AG04449 (cell line): ENCODE results near the gene ZMIZ1.

Source experiments
- CTCF ChIA-PET: fragments of 350-600 bp; formaldehyde crosslinking; extraction: SDS; loops from one replicate; lab custom pipeline; 2021; ENCODE audit warnings: antibody characterized with exemption; lab: Yijun Ruan, JAX
- POLR2A ChIA-PET: fragments of 400-600, 350-600 bp; formaldehyde crosslinking; extraction: SDS; loops from one replicate; lab custom pipeline; 2020; ENCODE audit warnings: antibody characterized with exemption, inconsistent platforms; lab: Yijun Ruan, JAX
- DNase-seq: peaks from one replicate; pipeline ENCODE4 v3.0.0-alpha.2; 2010; ENCODE audit warnings: low read depth, low spot score
- H3K4me3 ChIP-seq: 2 replicates; pipeline ENCODE4 v1.5.1; 2011; ENCODE audit warnings: low read depth, mild to moderate bottlenecking, control low read depth, low read length
- TF ChIP-seq, protein P1 (sequence below): IDR thresholded peaks from one replicate; pipeline ENCODE4 v1.5.1; 2011; ENCODE audit warnings: mild to moderate bottlenecking, moderate library complexity, low read length, control low read depth, inconsistent platforms; ENCODE audit not compliant: insufficient read depth; ENCODE audit errors: missing control alignments

ZMIZ1 gene

DNA sequence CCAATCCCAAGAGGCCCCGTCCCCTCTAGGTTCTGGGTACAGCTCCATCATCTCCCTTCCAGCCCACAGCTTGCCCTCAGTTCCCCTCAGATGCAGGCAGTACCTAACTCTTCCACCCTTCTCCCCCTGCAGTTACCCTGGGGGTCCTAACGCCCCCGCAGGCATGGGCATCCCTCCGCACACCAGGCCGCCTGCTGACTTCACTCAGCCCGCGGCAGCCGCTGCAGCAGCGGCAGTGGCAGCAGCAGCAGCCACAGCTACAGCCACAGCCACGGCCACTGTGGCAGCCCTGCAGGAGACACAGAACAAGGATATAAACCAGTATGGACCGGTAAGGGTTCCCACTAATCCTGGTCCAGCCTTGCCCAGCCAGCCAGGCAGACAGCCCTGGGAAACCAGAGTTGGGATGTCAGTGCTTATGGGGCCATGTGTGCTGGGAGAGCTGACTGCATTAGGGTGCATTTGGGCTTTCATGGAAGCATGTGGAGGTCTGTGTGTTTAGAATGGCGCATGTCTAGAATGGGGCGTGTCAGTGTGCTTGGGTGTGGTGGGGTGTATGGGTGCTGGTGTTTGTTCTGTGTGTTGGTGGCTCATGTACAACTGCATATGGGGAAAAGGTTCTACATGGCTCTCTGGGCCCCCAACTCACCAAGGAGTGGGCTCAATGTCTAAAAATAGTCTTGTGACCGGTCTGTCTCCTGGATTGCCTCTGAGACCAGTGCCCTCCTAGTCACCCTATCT lies 223.4 kb downstream of the ZMIZ1 start:
- H3K4me3 ChIP-seq: no peak overlapping the region
- DNase-seq: no peak
- TF ChIP-seq, protein P1, sequence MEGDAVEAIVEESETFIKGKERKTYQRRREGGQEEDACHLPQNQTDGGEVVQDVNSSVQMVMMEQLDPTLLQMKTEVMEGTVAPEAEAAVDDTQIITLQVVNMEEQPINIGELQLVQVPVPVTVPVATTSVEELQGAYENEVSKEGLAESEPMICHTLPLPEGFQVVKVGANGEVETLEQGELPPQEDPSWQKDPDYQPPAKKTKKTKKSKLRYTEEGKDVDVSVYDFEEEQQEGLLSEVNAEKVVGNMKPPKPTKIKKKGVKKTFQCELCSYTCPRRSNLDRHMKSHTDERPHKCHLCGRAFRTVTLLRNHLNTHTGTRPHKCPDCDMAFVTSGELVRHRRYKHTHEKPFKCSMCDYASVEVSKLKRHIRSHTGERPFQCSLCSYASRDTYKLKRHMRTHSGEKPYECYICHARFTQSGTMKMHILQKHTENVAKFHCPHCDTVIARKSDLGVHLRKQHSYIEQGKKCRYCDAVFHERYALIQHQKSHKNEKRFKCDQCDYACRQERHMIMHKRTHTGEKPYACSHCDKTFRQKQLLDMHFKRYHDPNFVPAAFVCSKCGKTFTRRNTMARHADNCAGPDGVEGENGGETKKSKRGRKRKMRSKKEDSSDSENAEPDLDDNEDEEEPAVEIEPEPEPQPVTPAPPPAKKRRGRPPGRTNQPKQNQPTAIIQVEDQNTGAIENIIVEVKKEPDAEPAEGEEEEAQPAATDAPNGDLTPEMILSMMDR: no peak
- ChIA-PET POLR2A (no interaction called here), CTCF (interaction anchor here (1.0 to 1.7 kb wide), 5 partner anchors 8 to 19 kb away, joined by 3 to 8 read pairs (median 3); no protein-coding TSS in a partner anchor)

DNA sequence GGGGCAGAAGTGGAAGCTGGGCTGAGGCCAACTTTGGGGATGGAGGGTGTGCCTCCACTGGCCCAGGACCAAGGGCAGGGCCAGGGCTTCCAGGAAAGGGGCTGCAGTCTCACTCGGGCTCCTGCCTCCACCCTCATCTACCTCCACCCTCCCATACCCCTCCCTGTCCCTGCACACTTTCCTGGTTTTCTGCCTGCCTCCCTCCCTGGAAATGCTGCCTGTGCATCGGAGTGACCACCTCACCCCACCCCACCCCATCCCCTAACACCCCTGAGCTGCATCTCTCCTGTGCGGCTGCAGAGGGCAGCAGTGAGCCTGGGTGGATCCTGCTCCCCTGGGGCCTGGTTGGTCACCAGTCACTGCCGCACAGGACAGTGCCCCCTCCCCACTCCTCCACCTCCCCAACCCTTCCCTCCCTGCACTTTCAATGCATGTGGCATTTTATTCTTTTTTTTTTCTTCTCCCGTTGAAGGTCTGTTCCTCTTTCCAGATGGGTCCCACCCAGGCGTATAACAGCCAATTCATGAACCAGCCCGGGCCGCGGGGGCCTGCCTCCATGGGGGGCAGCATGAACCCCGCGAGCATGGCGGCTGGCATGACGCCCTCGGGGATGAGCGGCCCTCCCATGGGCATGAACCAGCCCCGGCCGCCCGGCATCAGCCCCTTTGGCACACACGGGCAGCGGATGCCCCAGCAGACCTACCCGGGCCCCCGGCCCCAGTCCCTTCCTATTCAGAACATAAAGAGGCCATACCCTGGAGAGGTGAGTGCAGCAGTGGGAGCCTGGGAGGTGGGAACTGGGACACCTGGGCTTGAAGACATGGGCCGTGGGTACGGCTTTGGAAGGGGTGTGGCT lies 224.4 kb downstream of the ZMIZ1 start:
- CTCF ChIA-PET: interaction anchor here (1.0 to 1.7 kb wide), 5 partner anchors 9 to 20 kb away, joined by 3 to 8 read pairs (median 3); no protein-coding TSS in a partner anchor
- POLR2A ChIA-PET: no interaction called here
- TF ChIP-seq, protein P1: peak; percentile 63

DNA sequence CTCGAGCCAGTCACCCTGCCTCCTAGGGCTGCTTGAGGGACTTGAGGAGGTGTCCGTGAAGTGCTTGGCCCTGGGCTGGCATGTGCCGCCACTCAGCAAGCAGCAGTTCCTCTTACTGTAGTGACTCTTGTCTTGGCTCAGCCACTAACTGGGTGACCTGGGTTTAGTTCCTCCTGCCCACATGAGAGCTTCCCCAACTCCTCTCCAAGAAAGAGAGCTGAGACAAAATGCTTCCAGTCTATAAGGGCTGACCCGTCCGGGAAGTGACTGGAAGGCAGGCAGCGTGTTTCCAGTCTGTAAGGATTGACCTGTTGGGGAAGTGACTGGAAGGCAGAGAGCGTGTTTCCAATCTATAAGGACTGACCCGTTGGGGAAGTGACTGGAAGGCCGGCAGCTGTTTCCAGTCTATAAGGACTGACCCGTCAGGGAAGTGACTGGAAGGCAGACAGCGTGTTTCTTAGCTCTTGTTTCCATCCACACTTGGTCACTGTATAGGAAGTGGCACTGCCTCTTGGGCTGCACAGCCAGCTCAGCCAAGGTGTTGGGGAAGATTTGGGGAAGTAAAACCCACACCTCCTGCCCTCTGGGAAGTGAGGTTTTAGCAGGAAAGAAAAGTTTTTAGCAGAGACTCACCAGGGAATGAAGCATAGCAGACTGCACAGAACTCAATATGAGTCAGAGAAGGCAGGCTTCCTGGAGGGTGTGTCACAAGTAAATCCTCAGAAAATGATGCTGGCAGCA lies 225.2 kb downstream of the ZMIZ1 start:
- no peak overlapping the region for H3K4me3 ChIP-seq
- CTCF ChIA-PET: interaction anchor here (1.0 to 1.4 kb wide), 2 partner anchors 10 to 16 kb away, joined by 3 read pairs; no protein-coding TSS in a partner anchor
- no peak for DNase-seq
- TF ChIP-seq, protein P1: no peak
- POLR2A ChIA-PET: no interaction called here

More for the DNA sequence above, 224.4 kb downstream of the ZMIZ1 start:
- no peak overlapping the region for H3K4me3 ChIP-seq
- DNase-seq: no peak

DNA sequence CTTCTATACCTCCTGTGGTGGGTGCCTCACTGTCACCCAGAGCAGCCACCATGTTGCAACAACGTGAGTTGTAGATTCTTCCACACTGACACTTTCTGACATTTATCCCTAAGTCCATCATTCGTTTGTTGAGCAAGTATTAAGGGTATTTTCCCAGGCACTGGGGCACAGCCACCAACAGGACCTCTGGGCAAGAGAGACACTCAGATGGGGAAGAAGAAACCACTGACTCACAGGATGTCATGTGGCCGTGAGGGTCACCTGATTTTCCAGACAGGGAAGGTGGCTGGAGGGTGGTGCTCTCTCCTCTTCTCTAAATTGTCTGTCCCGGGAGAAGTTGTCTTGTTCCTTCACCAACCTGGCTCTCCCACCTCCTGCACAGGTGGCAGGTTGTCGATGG lies 226.8 kb downstream of the ZMIZ1 start:
- TF ChIP-seq, protein P1: no peak
- H3K4me3 ChIP-seq: no peak overlapping the region
- no peak for DNase-seq
- ChIA-PET CTCF (no interaction called here), POLR2A (no interaction called here)

DNA sequence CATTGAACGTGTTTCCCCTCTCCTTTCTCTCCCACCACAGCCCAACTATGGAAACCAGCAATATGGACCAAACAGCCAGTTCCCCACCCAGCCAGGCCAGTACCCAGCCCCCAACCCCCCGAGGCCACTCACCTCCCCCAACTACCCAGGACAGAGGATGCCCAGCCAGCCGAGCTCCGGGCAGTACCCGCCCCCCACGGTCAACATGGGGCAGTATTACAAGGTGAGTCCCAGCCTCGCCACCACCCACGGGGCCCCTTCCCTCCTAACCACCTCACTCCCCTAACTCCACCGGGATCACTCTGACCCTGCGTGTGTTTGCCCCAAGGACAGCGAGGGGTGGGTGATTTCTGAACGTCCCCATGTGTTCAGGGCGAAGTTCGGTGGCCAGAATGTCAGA lies 227.7 kb downstream of the ZMIZ1 start:
- no peak for DNase-seq
- no peak overlapping the region for H3K4me3 ChIP-seq
- ChIA-PET POLR2A (no interaction called here), CTCF (interaction anchor here (1.2 kb wide), 1 partner anchor 19 kb away, joined by 3 read pairs; no protein-coding TSS in a partner anchor)
- TF ChIP-seq, protein P1: no peak
